HCT116 (cell line): ENCODE results near the gene RPL29.
A peak's percentile ranks its signal among the peaks of the same experiment; 100 is the strongest.

Source experiments
- POLR2A ChIP-seq: IDR thresholded peaks from 2 replicates; pipeline ENCODE4 v1.7.0; 2011; ENCODE audit warnings: borderline replicate concordance; ENCODE audit not compliant: insufficient read depth, insufficient read length; ENCODE audit errors: extremely low read depth
- SP1 ChIP-seq: IDR thresholded peaks from 2 replicates; pipeline ENCODE4 v1.6.1; 2012; ENCODE audit warnings: low read depth
- ZFX ChIP-seq: fragments of 450-650 bp; IDR thresholded peaks from 2 replicates; pipeline ENCODE4 v1.6.1; 2017
- TF ChIP-seq, protein P1 (sequence below): IDR thresholded peaks from 2 replicates; pipeline ENCODE4 v1.6.1; 2012; ENCODE audit warnings: low read depth
- TF ChIP-seq, protein P2 (sequence below), 3 experiments: fragments of 200-600 bp in 1 of 3; sonication (generic) in 1 of 3; IDR thresholded peaks in 2 of 3; conservative IDR thresholded peaks in 1 of 3; 2 replicates each; pipeline ENCODE4 v1.5.1; 2012 to 2017; ENCODE audit warnings: low read depth in 2 of 3, low read length in 2 of 3, antibody characterized with exemption in 1 of 3, borderline replicate concordance in 1 of 3, control low read depth in 1 of 3, mild to moderate bottlenecking in 1 of 3, mixed read lengths in 1 of 3, mixed run types in 1 of 3, moderate library complexity in 1 of 3; ENCODE audit not compliant: insufficient read depth in 1 of 3

DNA sequence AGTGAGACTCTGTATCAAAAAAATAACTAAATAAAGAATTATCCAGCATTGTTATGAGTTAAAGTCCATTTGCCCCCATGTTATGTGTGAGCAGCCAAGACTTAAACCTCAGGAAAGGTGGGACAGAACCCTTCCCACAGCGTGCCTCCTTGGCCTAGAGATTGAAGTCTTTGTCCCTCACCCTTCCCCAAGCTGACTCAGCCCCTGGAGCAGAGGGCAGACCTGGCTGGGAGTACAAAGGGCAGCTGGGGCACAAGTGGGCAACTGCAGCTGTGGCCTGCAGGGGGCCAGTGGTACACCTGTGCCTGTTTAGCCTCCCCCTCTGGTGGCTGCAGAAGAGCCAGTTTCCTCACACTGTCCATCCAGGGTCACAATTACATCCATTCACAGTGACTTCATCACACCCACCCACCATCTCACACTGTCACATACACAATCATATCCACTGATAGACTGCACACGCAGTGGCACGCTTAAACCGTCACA is 13.3 kb downstream of the RPL29 start:
- TF ChIP-seq, protein P1, sequence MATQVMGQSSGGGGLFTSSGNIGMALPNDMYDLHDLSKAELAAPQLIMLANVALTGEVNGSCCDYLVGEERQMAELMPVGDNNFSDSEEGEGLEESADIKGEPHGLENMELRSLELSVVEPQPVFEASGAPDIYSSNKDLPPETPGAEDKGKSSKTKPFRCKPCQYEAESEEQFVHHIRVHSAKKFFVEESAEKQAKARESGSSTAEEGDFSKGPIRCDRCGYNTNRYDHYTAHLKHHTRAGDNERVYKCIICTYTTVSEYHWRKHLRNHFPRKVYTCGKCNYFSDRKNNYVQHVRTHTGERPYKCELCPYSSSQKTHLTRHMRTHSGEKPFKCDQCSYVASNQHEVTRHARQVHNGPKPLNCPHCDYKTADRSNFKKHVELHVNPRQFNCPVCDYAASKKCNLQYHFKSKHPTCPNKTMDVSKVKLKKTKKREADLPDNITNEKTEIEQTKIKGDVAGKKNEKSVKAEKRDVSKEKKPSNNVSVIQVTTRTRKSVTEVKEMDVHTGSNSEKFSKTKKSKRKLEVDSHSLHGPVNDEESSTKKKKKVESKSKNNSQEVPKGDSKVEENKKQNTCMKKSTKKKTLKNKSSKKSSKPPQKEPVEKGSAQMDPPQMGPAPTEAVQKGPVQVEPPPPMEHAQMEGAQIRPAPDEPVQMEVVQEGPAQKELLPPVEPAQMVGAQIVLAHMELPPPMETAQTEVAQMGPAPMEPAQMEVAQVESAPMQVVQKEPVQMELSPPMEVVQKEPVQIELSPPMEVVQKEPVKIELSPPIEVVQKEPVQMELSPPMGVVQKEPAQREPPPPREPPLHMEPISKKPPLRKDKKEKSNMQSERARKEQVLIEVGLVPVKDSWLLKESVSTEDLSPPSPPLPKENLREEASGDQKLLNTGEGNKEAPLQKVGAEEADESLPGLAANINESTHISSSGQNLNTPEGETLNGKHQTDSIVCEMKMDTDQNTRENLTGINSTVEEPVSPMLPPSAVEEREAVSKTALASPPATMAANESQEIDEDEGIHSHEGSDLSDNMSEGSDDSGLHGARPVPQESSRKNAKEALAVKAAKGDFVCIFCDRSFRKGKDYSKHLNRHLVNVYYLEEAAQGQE: no peak
- TF ChIP-seq, protein P2, sequence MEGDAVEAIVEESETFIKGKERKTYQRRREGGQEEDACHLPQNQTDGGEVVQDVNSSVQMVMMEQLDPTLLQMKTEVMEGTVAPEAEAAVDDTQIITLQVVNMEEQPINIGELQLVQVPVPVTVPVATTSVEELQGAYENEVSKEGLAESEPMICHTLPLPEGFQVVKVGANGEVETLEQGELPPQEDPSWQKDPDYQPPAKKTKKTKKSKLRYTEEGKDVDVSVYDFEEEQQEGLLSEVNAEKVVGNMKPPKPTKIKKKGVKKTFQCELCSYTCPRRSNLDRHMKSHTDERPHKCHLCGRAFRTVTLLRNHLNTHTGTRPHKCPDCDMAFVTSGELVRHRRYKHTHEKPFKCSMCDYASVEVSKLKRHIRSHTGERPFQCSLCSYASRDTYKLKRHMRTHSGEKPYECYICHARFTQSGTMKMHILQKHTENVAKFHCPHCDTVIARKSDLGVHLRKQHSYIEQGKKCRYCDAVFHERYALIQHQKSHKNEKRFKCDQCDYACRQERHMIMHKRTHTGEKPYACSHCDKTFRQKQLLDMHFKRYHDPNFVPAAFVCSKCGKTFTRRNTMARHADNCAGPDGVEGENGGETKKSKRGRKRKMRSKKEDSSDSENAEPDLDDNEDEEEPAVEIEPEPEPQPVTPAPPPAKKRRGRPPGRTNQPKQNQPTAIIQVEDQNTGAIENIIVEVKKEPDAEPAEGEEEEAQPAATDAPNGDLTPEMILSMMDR (IDR thresholded peaks at IDR 0.05 in 2 of 3, conservative IDR thresholded peaks at IDR 0.05 in 1 of 3; ENCODE audit: borderline replicate concordance in 1 of 3, insufficient read depth in 1 of 3, low read depth in 2 of 3, low read length in 2 of 3): peak in 2 of 3 experiments; percentile 83 to 88; a peak in 4 of 6 replicates
- TF ChIP-seq ZFX: no peak
- no peak for TF ChIP-seq POLR2A
- TF ChIP-seq SP1: no peak
